GM21526 (cell line): ENCODE results near the gene SLC22A23.

ENCODE experiments used
- ATAC-seq: cut with Tn5 transposase; IDR thresholded peaks from one replicate; pipeline ENCODE4 v1.9.1; 2021; ENCODE audit warnings: moderate library complexity; ENCODE audit not compliant: unreplicated experiment, low FRiP score

The SLC22A23 gene

GRCh38 chr6:3235486-3235885 lies 221.4 kb downstream of the SLC22A23 start:
- no peak for ATAC-seq

- no peak for ATAC-seq
Observed at GRCh38 chr6:3233904-3234303, 222.9 kb downstream of the SLC22A23 start.

- ATAC-seq: no peak
Observed at GRCh38 chr6:3233321-3233720, 223.5 kb downstream of the SLC22A23 start.

- ATAC-seq: no peak
Observed at GRCh38 chr6:3232017-3232945, 224.6 kb downstream of the SLC22A23 start.

GRCh38 chr6:3231247-3232016 lies 225.4 kb downstream of the SLC22A23 start:
- no peak for ATAC-seq

GRCh38 chr6:3230900-3231246 lies 226.0 kb downstream of the SLC22A23 start:
- ATAC-seq: no peak

GRCh38 chr6:3230256-3230882 lies 226.5 kb downstream of the SLC22A23 start:
- no peak for ATAC-seq

- ATAC-seq: no peak
Observed at GRCh38 chr6:3229566-3230178, 227.2 kb downstream of the SLC22A23 start.

- ATAC-seq: no peak
Observed at GRCh38 chr6:3228771-3229565, 227.9 kb downstream of the SLC22A23 start.

- ATAC-seq: no peak
Observed at GRCh38 chr6:3228046-3228671, 228.7 kb downstream of the SLC22A23 start.

- ATAC-seq: no peak
Observed at GRCh38 chr6:3227363-3228045, 229.3 kb downstream of the SLC22A23 start, which contains the start of gene TUBB2B. Gene TUBB2B, minus strand, starts transcription at chr6:3227653. Its CDS starts 110 bp downstream, at chr6:3227543.

GRCh38 chr6:3226481-3227362 lies 230.1 kb downstream of the SLC22A23 start:
- no peak for ATAC-seq

GRCh38 chr6:3226042-3226441 lies 230.8 kb downstream of the SLC22A23 start:
- ATAC-seq: no peak

GRCh38 chr6:3222506-3223038 lies 234.3 kb downstream of the SLC22A23 start:
- ATAC-seq: no peak

- ATAC-seq: no peak
Observed at GRCh38 chr6:3221578-3221977, 235.3 kb downstream of the SLC22A23 start.

- no peak for ATAC-seq
Observed at GRCh38 chr6:3220366-3220765, 236.5 kb downstream of the SLC22A23 start.
